HCT116 (cell line): Measurements from ENCODE around the gene CALN1. TPM values are rescaled to one million over a fixed set of nuclear protein-coding genes. Genes with fewer than 3 reads are reported as not detected.

Experiments
- ATAC-seq: fragments of 200-7000 bp; cut with Tn5 transposase; 2 replicates; pipeline ENCODE4 v1.9.1; 2020; ENCODE audit warnings: mild to moderate bottlenecking, moderate library complexity
- BruUV-seq: library from RNA; stranded (reverse); fragments of 400-500 nt; replicated peaks from 2 replicates; lab custom pipeline; 2021; lab: Mats Ljungman, UMichigan
- CTCF ChIA-PET: fragments of 300-600 bp; sonication (Branson Sonifier 250); formaldehyde crosslinking; loops from one replicate; lab custom pipeline; 2021; ENCODE audit warnings: antibody characterized with exemption; lab: Charles Lee
- POLR2A ChIA-PET: fragments of 300-600, 350-600 bp; sonication (Branson Sonifier 250); formaldehyde crosslinking; loops from one replicate; lab custom pipeline; 2021; ENCODE audit warnings: antibody characterized with exemption; lab: Charles Lee
- RAD21 ChIA-PET, 2 experiments: fragments of 300-600 bp; sonication (Branson Sonifier 250); formaldehyde crosslinking; loops; one replicate each; lab custom pipeline; 2023; ENCODE audit warnings: low total read pairs in 2 of 2; ENCODE audit not compliant: uncharacterized antibody in 2 of 2, unreplicated experiment in 2 of 2, low non-redundant PET in 1 of 2; lab: Charles Lee
- DNase-seq: peaks from one replicate; pipeline ENCODE4 v3.0.0-alpha.2; 2010; ENCODE audit warnings: low read depth, low spot score
- H2AFZ ChIP-seq: fragments of 200-600 bp; shearing (Covaris generic), sonication (generic); 2 replicates; pipeline ENCODE4 v1.6.1; 2017; ENCODE audit warnings: low read depth, mixed run types, mixed read lengths, antibody characterized with exemption, low read length; ENCODE audit not compliant: poor library complexity, severe bottlenecking
- H3K27ac ChIP-seq: 2 replicates; pipeline ENCODE4 v1.5.1; 2012; ENCODE audit warnings: low read depth, low read length
- H3K27me3 ChIP-seq: fragments of 200-600 bp; sonication (generic); 2 replicates; pipeline ENCODE4 v1.6.1; 2016; ENCODE audit warnings: mixed run types, low read length, mixed read lengths; ENCODE audit not compliant: insufficient read depth
- H3K36me3 ChIP-seq, 2 experiments: fragments of 200-500 bp in 1 of 2; fragments of 200-600 bp in 1 of 2; sonication (Bioruptor generic) in 1 of 2; sonication (generic) in 1 of 2; 2 replicates each; pipeline versions ENCODE4 v1.5.1 to v1.6.1; 2014 to 2016; ENCODE audit warnings: low read length in 2 of 2, inconsistent platforms in 1 of 2, mixed read lengths in 1 of 2, mixed run types in 1 of 2; ENCODE audit not compliant: insufficient read depth in 2 of 2, control insufficient read depth in 1 of 2
- H3K4me1 ChIP-seq, 2 experiments: fragments of 200-600 bp in 1 of 2; sonication (generic) in 1 of 2; 2 replicates each; pipeline versions ENCODE4 v1.5.1 to v1.6.1; 2012 to 2017; ENCODE audit warnings: low read length in 2 of 2, inconsistent platforms in 1 of 2, mild to moderate bottlenecking in 1 of 2, mixed read lengths in 1 of 2, mixed run types in 1 of 2, moderate library complexity in 1 of 2; ENCODE audit not compliant: insufficient read depth in 2 of 2, control insufficient read depth in 1 of 2
- H3K4me2 ChIP-seq: fragments of 200-600 bp; sonication (generic); 2 replicates; pipeline ENCODE4 v1.6.1; 2017; ENCODE audit warnings: mixed run types, low read length, mixed read lengths
- H3K4me3 ChIP-seq, 2 experiments: fragments of 200-600 bp in 1 of 2; sonication (generic) in 1 of 2; replicated peaks in 1 of 2; 2 replicates each; pipeline ENCODE4 v1.5.1; 2011 to 2016; ENCODE audit warnings: low read length in 2 of 2, control low read depth in 1 of 2, low read depth in 1 of 2, mild to moderate bottlenecking in 1 of 2, mixed read lengths in 1 of 2, mixed run types in 1 of 2
- H3K79me2 ChIP-seq: fragments of 200-600 bp; sonication (generic); 2 replicates; pipeline ENCODE4 v1.6.1; 2017; ENCODE audit warnings: mild to moderate bottlenecking, mixed run types, low read length, moderate library complexity, mixed read lengths; ENCODE audit not compliant: insufficient read depth
- H3K9ac ChIP-seq: fragments of 200-600 bp; sonication (generic); 2 replicates; pipeline ENCODE4 v1.6.1; 2016; ENCODE audit warnings: low read length, mixed read lengths
- H3K9me2 ChIP-seq: fragments of 200-600 bp; sonication (generic), shearing (Covaris generic); 2 replicates; pipeline ENCODE4 v1.6.1; 2017; ENCODE audit warnings: mixed run types, mild to moderate bottlenecking, moderate library complexity; ENCODE audit not compliant: insufficient read depth
- H3K9me3 ChIP-seq, 2 experiments: fragments of 200-500 bp in 1 of 2; fragments of 200-600 bp in 1 of 2; sonication (Bioruptor generic) in 1 of 2; sonication (generic) in 1 of 2; 2 replicates each; pipeline ENCODE4 v1.6.1; 2014 to 2017; ENCODE audit warnings: low read length in 2 of 2, mixed read lengths in 2 of 2, inconsistent platforms in 1 of 2, low read depth in 1 of 2, mild to moderate bottlenecking in 1 of 2, mixed run types in 1 of 2, moderate library complexity in 1 of 2; ENCODE audit not compliant: control insufficient read depth in 1 of 2, insufficient read depth in 1 of 2
- H4K20me1 ChIP-seq: fragments of 200-600 bp; sonication (generic), shearing (Covaris generic); 2 replicates; pipeline ENCODE4 v1.6.1; 2017; ENCODE audit warnings: mixed run types, mild to moderate bottlenecking, moderate library complexity; ENCODE audit not compliant: insufficient read depth
- CEBPB ChIP-seq: IDR thresholded peaks from 2 replicates; pipeline ENCODE4 v1.6.1; 2012; ENCODE audit warnings: low read depth
- EGR1 ChIP-seq: IDR thresholded peaks from 2 replicates; pipeline ENCODE4 v1.6.1; 2012; ENCODE audit warnings: low read depth
- EZH2 ChIP-seq: fragments of 200-600 bp; sonication (generic); IDR thresholded peaks from 2 replicates; pipeline ENCODE4 v1.6.1; 2017; ENCODE audit warnings: antibody characterized with exemption, mixed run types
- FOSL1 ChIP-seq: IDR thresholded peaks from 2 replicates; pipeline ENCODE4 v1.6.1; 2012; ENCODE audit warnings: low read depth
- JUND ChIP-seq: IDR thresholded peaks from 2 replicates; pipeline ENCODE4 v1.6.1; 2012
- MAX ChIP-seq: IDR thresholded peaks from 2 replicates; pipeline ENCODE4 v1.6.1; 2012
- RAD21 ChIP-seq: IDR thresholded peaks from 2 replicates; pipeline ENCODE4 v1.6.1; 2012; ENCODE audit warnings: low read depth, mild to moderate bottlenecking
- SIN3A ChIP-seq: IDR thresholded peaks from 2 replicates; pipeline ENCODE4 v1.6.1; 2012; ENCODE audit warnings: low read depth
- SP1 ChIP-seq: IDR thresholded peaks from 2 replicates; pipeline ENCODE4 v1.6.1; 2012; ENCODE audit warnings: low read depth
- YY1 ChIP-seq: IDR thresholded peaks from 2 replicates; pipeline ENCODE4 v1.6.1; 2011; ENCODE audit warnings: low read length, low read depth, moderate library complexity, mild to moderate bottlenecking; ENCODE audit not compliant: insufficient replicate concordance; ENCODE audit errors: extremely low read depth
- ZFX ChIP-seq: fragments of 450-650 bp; IDR thresholded peaks from 2 replicates; pipeline ENCODE4 v1.6.1; 2017
- intact Hi-C: fragments of 100-400 bp; cut with micrococcal nuclease; formaldehyde crosslinking; loops from 2 replicates; pipeline ENCODE4 v1.10.0; 2022
- total RNA-seq: library from RNA; stranded (reverse); gene quantifications from one replicate; pipeline ENCODE4 v1.2.1, GENCODE V29; 2021; ENCODE audit not compliant: unreplicated experiment
- TF ChIP-seq, protein P1 (sequence below), 3 experiments: fragments of 200-600 bp in 1 of 3; sonication (generic) in 1 of 3; IDR thresholded peaks in 2 of 3; conservative IDR thresholded peaks in 1 of 3; 2 replicates each; pipeline ENCODE4 v1.5.1; 2012 to 2017; ENCODE audit warnings: low read depth in 2 of 3, low read length in 2 of 3, antibody characterized with exemption in 1 of 3, borderline replicate concordance in 1 of 3, control low read depth in 1 of 3, mild to moderate bottlenecking in 1 of 3, mixed read lengths in 1 of 3, mixed run types in 1 of 3, moderate library complexity in 1 of 3; ENCODE audit not compliant: insufficient read depth in 1 of 3
- TF ChIP-seq, protein P2 (sequence below): IDR thresholded peaks from 2 replicates; pipeline ENCODE4 v1.6.1; 2012

The CALN1 gene
- total RNA-seq, 1 experiment from 2014 or later: 0.17 TPM

- Histone ChIP-seq H3K27me3 (no peaks in the 10 kb centered on the region), H3K79me2 (no peaks in the 10 kb centered on the region), H3K9me2 (no peaks in the 10 kb centered on the region), H3K4me3 (no peak overlapping the region), H3K36me3 (no peaks in the 10 kb centered on the region), H4K20me1 (no peaks in the 10 kb centered on the region), H3K9ac (no peak overlapping the region), H3K9me3 (peaks cover 3 to 11% of the 10 kb centered on the region in 2 experiments; a peak in 3 of 4 replicates), H3K4me2 (no peak overlapping the region), H3K4me1 (no peaks in the 10 kb centered on the region), H3K27ac (no peak overlapping the region), H2AFZ (no peak overlapping the region)
- ChIA-PET POLR2A (no interaction called here), CTCF (no interaction called here), RAD21 (no interaction called here)
- intact Hi-C loops: no loop called here
- ATAC-seq: no peak
- no peak for TF ChIP-seq EGR1
- TF ChIP-seq, protein P1, sequence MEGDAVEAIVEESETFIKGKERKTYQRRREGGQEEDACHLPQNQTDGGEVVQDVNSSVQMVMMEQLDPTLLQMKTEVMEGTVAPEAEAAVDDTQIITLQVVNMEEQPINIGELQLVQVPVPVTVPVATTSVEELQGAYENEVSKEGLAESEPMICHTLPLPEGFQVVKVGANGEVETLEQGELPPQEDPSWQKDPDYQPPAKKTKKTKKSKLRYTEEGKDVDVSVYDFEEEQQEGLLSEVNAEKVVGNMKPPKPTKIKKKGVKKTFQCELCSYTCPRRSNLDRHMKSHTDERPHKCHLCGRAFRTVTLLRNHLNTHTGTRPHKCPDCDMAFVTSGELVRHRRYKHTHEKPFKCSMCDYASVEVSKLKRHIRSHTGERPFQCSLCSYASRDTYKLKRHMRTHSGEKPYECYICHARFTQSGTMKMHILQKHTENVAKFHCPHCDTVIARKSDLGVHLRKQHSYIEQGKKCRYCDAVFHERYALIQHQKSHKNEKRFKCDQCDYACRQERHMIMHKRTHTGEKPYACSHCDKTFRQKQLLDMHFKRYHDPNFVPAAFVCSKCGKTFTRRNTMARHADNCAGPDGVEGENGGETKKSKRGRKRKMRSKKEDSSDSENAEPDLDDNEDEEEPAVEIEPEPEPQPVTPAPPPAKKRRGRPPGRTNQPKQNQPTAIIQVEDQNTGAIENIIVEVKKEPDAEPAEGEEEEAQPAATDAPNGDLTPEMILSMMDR (IDR thresholded peaks at IDR 0.05 in 2 of 3, conservative IDR thresholded peaks at IDR 0.05 in 1 of 3; ENCODE audit: borderline replicate concordance in 1 of 3, insufficient read depth in 1 of 3, low read depth in 2 of 3, low read length in 2 of 3): no peak
- TF ChIP-seq SIN3A: no peak
- no peak for TF ChIP-seq CEBPB
- no peak for DNase-seq
- BruUV-seq: no TSS peak
Observed at GRCh38 chr7:71868797-71869196, 543.3 kb downstream of the CALN1 start.

DNA sequence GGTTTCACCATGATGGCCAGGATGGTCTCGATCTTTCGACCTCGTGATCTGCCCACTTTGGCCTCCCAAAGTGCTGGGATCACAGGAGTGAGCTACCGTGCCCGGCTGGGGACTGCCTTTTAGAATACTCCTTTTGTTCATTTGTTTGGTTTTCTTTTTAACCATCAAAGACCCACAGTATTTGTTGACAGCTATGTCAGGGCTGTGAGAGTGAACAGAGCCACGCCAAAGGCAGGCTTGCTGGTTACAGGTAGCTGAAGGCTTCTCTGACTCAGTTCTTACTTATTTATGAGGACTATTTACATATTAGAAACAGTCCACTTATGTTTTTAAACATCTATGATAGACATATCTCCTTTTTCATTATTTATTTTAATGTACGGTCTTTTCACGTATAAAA is 544.5 kb downstream of the CALN1 start:
- ATAC-seq: no peak
- Histone ChIP-seq H3K36me3 (no peaks in the 10 kb centered on the region), H3K27me3 (no peaks in the 10 kb centered on the region), H3K4me3 (no peak overlapping the region), H4K20me1 (no peaks in the 10 kb centered on the region), H3K9me3 (peaks cover 3 to 11% of the 10 kb centered on the region in 2 experiments; a peak in 3 of 4 replicates), H3K79me2 (no peaks in the 10 kb centered on the region), H3K27ac (no peak overlapping the region), H3K4me1 (no peaks in the 10 kb centered on the region), H3K9ac (no peak overlapping the region), H3K9me2 (no peaks in the 10 kb centered on the region), H2AFZ (no peak overlapping the region), H3K4me2 (no peak overlapping the region)
- ChIA-PET CTCF (no interaction called here), RAD21 (no interaction called here), POLR2A (no interaction called here)
- intact Hi-C loops: no loop called here
- no TSS peak for BruUV-seq
- DNase-seq: no peak
- TF ChIP-seq EGR1 (no peak), FOSL1 (no peak), SIN3A (no peak), SP1 (no peak), ZFX (no peak), EZH2 (no peak), JUND (no peak), RAD21 (no peak), CEBPB (no peak), YY1 (no peak), MAX (no peak)
- TF ChIP-seq, protein P1 (IDR thresholded peaks at IDR 0.05 in 2 of 3, conservative IDR thresholded peaks at IDR 0.05 in 1 of 3; ENCODE audit: borderline replicate concordance in 1 of 3, insufficient read depth in 1 of 3, low read depth in 2 of 3, low read length in 2 of 3): no peak
- TF ChIP-seq, protein P2, sequence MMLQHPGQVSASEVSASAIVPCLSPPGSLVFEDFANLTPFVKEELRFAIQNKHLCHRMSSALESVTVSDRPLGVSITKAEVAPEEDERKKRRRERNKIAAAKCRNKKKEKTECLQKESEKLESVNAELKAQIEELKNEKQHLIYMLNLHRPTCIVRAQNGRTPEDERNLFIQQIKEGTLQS: no peak
